ENCODE results near the gene NOXRED1.

NOXRED1 gene

GRCh38 chr14:77353469-77354141 lies 69.7 kb downstream of the NOXRED1 start:
- Histone ChIP-seq H3K27ac (no peak overlapping the region), H3K4me3 (no peak overlapping the region)

- H3K27ac ChIP-seq, result peak overlapping the region in 1 of 21 experiments; percentile 11
- H3K4me3 ChIP-seq, result no peak overlapping the region
Measured at GRCh38 chr14:77347751-77348150, 75.6 kb downstream of the NOXRED1 start.

GRCh38 chr14:77346495-77346894 lies 76.8 kb downstream of the NOXRED1 start:
- H3K4me3 ChIP-seq, result no peak overlapping the region
- H3K27ac ChIP-seq, result no peak overlapping the region

- H3K27ac ChIP-seq, result no peak overlapping the region
- no peak overlapping the region for H3K4me3 ChIP-seq
Measured at GRCh38 chr14:77344377-77344996, 78.8 kb downstream of the NOXRED1 start.
